ENCODE data around the gene POLD4. TPM values are rescaled to one million over a fixed set of nuclear protein-coding genes. Genes with fewer than 3 reads are reported as not detected.
"Not testable (repeated sequence)": the region's sequence is repeated elsewhere in the genome, so short reads cannot be mapped to it uniquely, and the experiment has no call there.

POLD4 gene
- total RNA-seq = 100 to 1,000 TPM in 2 of 4 donors, 10 to 100 TPM in 2; 57.4 to 115 (median 87.9) TPM

DNA sequence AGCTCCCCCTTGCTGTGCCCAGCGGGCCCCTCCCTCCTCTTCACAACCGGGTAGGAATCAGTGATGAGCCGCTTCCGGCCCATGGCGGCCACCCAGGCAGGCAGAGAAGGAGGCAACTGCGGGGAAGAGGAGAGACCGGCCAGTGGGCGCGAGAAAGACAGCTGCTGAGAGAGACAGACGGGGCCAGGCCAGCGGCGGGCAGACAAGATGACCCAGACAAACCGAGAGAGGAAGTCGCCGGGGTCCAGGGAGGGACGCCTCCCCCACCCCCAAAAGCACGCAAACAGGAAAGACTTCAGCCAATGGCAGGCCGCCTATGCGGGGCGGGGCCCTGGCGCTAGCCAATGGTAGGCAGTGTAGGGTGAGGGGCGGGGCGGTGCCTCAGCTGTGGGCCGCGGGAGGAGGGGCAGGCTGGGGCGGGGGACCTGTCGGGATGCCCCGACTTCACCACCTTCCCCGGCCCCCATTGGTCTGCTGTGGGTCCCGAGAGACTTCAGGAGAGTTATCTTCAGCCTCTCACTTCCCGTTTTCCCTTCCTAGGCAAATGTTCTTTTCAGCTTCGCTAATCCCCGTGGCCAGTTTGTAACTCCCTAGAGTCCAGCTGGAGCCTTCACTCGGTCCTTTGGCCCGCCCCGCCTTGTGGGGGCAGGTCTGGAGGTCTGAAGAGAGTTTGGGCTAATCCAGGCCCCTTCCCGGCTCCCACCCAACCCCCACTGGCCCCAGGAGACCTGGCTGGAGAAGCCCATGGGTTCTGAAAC lies at the start of gene POLD4:
TSS of gene POLD4 (minus strand) at position 230 of the 758 bp plus-strand sequence. CDS start at position 83, 147 bp downstream.
- Histone ChIP-seq H3K4me1 (peaks cover 39 to 48% of the 10 kb centered on the region in 2 donors), H3K9me3 (no peaks in the 10 kb centered on the region), H3K27ac (peak within 1 kb of the TSS; percentile 94 to 100 (median 98)), H3K27me3 (no peaks in the 10 kb centered on the region), H3K36me3 (peaks cover 0 to 5% of the 10 kb centered on the region in 2 donors), H3K4me3 (peak within 1 kb of the TSS; percentile 79 to 93 (median 84))
- peak; percentile 82 to 83 for ATAC-seq
- TF ChIP-seq POLR2A (IDR thresholded peaks at IDR 0.05) = peak; percentile 87 to 90
- TF ChIP-seq, protein P1, sequence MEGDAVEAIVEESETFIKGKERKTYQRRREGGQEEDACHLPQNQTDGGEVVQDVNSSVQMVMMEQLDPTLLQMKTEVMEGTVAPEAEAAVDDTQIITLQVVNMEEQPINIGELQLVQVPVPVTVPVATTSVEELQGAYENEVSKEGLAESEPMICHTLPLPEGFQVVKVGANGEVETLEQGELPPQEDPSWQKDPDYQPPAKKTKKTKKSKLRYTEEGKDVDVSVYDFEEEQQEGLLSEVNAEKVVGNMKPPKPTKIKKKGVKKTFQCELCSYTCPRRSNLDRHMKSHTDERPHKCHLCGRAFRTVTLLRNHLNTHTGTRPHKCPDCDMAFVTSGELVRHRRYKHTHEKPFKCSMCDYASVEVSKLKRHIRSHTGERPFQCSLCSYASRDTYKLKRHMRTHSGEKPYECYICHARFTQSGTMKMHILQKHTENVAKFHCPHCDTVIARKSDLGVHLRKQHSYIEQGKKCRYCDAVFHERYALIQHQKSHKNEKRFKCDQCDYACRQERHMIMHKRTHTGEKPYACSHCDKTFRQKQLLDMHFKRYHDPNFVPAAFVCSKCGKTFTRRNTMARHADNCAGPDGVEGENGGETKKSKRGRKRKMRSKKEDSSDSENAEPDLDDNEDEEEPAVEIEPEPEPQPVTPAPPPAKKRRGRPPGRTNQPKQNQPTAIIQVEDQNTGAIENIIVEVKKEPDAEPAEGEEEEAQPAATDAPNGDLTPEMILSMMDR (IDR thresholded peaks at IDR 0.05 in 4 of 5, conservative IDR thresholded peaks at IDR 0.05 in 1 of 5) = no peak
- peak; percentile 97 to 99 for DNase-seq
- intact Hi-C loops (cut with DNase I; ENCODE audit: low total_unique reads) (loop anchor here (1.0 kb wide), 2 partner anchors 21 to 155 kb away; partner anchors contain the start of gene CDK2AP2), in situ Hi-C loops (cut with MboI; ENCODE audit: low sequenced_read_pairs in 4 of 4) (loop anchor here in 3 of 4 donors (5.0 kb wide), 1 partner anchor 34 kb away; no protein-coding TSS in a partner anchor)

DNA sequence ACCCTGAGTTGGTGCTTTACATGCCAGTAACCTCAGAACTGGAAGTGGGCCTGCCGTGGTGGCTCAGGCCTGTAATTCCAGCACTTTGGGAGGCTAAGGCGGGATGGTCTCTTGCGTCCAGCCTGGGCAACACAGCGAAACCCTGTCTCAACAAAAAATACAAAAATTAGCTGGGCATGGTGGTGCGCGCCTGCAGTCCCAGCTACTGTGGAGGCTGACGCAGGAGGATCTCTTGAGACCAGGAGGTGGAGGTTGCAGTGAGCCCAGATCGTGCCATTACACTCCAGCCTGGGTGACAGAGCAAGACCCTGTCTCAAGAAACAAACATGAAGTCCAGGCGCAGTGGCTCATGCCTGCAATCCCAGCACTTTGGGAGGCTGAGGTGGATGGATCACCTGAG lies 49.7 kb upstream of the POLD4 start:
- intact Hi-C loops (cut with DNase I; ENCODE audit: low total_unique reads); DNase-seq; in situ Hi-C loops (cut with MboI; ENCODE audit: low sequenced_read_pairs in 4 of 4); H3K27me3 ChIP-seq; ATAC-seq; H3K4me3 ChIP-seq; H3K9me3 ChIP-seq: not testable (repeated sequence)
- peaks cover 0 to 20% of the 10 kb centered on the region in 2 donors for H3K36me3 ChIP-seq
- peaks cover 19 to 20% of the 10 kb centered on the region in 2 donors for H3K4me1 ChIP-seq
- H3K27ac ChIP-seq = peak overlapping the region in 1 of 4 donors; percentile 89

DNA sequence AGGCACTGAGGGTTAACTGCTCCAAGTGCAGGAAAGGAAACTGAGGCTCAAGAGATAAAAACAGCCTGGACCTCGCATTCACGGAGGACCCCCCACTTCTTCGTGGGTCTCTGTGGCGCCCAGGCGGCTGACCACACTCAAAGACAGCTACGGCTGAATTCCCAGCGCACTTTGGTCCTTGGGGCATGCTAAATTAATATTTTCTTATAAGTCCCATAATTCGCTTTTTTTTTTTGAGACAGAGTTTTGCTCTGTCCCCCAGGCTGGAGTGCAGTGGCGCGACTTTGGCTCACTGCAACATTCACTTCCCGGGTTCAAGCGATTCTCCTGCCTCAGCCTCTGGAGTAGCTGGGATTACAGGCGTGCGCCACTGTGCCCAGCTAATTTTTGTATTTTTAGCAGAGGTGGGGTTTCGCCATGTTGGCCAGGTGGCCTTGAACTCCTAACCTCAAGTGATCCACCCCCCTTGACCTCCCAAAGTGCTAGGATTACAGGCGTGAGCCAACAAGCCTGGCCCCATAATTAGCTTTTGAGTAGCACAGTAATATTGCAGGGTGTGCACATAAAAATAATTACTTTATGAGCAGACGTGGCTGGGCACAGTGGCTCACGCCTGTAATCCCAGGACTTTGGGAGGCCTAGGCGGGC lies 49.0 kb upstream of the POLD4 start:
- Histone ChIP-seq H3K27ac (peak overlapping the region; percentile 87 to 96 (median 90)), H3K4me3 (peak overlapping the region; percentile 35 to 97 (median 72)), H3K4me1 (peaks cover 20% of the 10 kb centered on the region in 2 donors), H3K36me3 (peaks cover 0 to 28% of the 10 kb centered on the region in 2 donors)
- in situ Hi-C loops (cut with MboI; ENCODE audit: low sequenced_read_pairs in 4 of 4); H3K9me3 ChIP-seq; ATAC-seq; H3K27me3 ChIP-seq; DNase-seq: not testable (repeated sequence)
- intact Hi-C loops (cut with DNase I; ENCODE audit: low total_unique reads) = loop anchor here (1.0 kb wide), 1 partner anchor 19 kb away; no protein-coding TSS in a partner anchor

- H3K36me3 ChIP-seq = peaks cover 0 to 33% of the 10 kb centered on the region in 2 donors
- intact Hi-C loops (cut with DNase I; ENCODE audit: low total_unique reads) = loop anchor here (1.0 kb wide), 4 partner anchors 20 to 105 kb away; partner anchors contain the start of genes AIP and TMEM134
- H3K4me1 ChIP-seq = peaks cover 20 to 22% of the 10 kb centered on the region in 2 donors
- in situ Hi-C loops (cut with MboI; ENCODE audit: low sequenced_read_pairs in 4 of 4) = no loop called here
- DNase-seq (peak; percentile 81 to 87), ATAC-seq (peak; percentile 90 to 92)
- TF ChIP-seq, protein P1 (IDR thresholded peaks at IDR 0.05 in 4 of 5, conservative IDR thresholded peaks at IDR 0.05 in 1 of 5) = peak; percentile 33 to 93 (median 55)
- peak; percentile 75 to 83 for TF ChIP-seq POLR2A (IDR thresholded peaks at IDR 0.05)
- H3K27me3 ChIP-seq = no peaks in the 10 kb centered on the region
- H3K4me3 ChIP-seq = peak within 1 kb of the TSS; percentile 70 to 97 (median 80)
- H3K9me3 ChIP-seq = no peaks in the 10 kb centered on the region
- H3K27ac ChIP-seq = peak within 1 kb of the TSS; percentile 87 to 96 (median 90)
These were observed 48.3 kb upstream of the POLD4 start, which contains the start of gene PPP1CA for GRCh38 chr11:67401495-67402191. Gene PPP1CA (minus strand): TSS chr11:67401858. CDS start chr11:67401782, 76 bp downstream.

DNA sequence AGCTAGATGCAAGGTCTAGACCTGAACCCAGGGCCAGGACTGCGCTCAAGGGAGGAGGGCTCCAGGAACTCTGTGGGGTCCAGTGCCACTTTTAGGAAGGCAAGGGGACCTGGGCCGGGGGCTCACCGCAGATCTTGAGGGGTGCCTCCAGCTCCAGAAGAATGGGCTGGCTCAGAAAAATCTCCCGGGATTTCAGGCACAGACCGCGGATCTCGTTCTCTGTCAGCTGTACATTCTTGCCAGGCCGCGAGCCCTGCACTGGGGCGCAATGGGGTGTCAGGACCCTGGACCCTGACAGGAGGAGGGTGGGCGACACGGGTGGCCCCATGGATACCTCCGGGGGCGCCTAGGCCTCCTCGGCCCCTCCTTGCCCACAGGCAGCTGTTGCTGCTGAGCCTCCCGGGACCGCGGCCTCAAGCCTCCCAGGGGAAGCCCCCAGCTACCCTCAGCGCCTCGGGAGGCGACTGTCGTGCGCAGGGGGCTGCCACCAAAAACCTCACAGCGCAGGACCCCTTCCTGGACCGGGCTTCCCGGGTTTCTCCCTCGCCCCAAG lies 47.7 kb upstream of the POLD4 start:
- Histone ChIP-seq H3K27ac (peak overlapping the region; percentile 87 to 96 (median 90)), H3K27me3 (no peaks in the 10 kb centered on the region), H3K36me3 (peaks cover 0 to 39% of the 10 kb centered on the region in 2 donors), H3K4me1 (peaks cover 20 to 22% of the 10 kb centered on the region in 2 donors), H3K9me3 (no peaks in the 10 kb centered on the region), H3K4me3 (peak overlapping the region; percentile 70 to 97 (median 80))
- intact Hi-C loops (cut with DNase I; ENCODE audit: low total_unique reads) (loop anchor here (1.0 kb wide), 3 partner anchors 68 to 105 kb away; partner anchors contain the start of genes AIP and TMEM134), in situ Hi-C loops (cut with MboI; ENCODE audit: low sequenced_read_pairs in 4 of 4) (no loop called here)
- DNase-seq (no peak), ATAC-seq (peak in 1 of 2 donors; percentile 5)
- TF ChIP-seq, protein P1 (IDR thresholded peaks at IDR 0.05 in 4 of 5, conservative IDR thresholded peaks at IDR 0.05 in 1 of 5) = no peak
